NCI-H2171 (cell line): ENCODE measurements around the gene RYR2.

Experiments used
- DNase-seq: peaks from one replicate; lab custom pipeline; 2025; lab: John Stamatoyannopoulos, UW

The RYR2 gene

DNA sequence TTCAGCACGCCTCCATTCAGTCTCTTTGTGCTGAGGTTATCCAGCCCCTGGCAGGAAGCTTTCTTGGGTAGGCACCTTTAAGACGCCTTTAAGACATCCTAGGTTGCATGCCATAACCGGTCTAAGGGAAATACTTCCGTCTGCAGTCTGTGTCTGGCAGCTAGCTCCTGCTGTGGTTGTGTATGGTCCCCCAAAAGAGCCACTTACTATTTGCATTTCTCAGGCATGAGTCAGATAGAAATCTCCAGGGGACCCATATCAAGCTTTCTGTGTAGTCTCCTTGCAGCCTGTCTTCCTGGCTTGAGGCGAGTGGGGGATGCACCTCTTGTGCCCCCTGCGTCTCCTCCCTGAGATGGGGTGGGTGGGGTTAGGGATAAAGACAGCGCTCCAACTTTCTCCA, 10.0 kb upstream of the RYR2 start:
- DNase-seq: no peak

DNA sequence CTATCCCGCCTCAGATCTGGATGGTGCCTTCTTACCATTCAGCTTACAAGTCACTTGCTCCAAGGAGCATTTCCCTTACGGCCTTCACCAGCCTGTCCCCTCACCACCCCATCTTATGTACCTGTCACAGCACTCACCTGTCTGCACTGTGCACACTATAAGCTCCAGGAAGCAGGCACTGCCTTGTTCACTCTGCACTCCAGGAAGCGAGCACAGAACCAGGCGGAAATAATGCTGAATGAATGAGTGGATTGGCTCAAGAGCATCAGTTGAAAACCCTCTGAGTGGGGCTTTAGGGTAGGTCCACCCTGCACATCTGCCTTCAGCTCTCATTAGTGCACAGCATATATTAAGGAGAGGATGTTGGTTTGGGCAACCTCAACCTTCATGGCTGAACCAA, 8.9 kb upstream of the RYR2 start:
- DNase-seq: no peak

GRCh38 chr1:237033804-237034203, 8.2 kb upstream of the RYR2 start:
- DNase-seq: no peak

DNA sequence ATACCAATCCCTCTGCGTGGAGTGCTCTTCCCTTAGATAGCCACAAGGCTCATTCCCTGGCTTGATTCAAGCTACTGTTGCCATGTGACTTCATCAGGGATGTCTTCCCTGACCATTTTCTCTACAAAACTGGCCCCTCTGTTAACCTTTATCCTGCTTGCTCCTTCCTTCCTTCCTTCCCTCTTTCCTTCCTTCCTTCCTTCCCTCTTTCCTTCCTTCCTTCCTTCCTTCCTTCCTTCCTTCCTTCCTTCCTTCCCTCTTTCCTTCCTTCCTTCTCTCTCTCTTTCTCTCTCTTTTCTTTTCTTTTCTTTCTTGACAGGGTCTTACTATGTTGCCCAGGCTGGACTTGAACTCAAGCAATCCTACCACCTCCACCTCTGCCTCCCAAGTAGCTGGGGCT, 6.2 kb upstream of the RYR2 start:
- DNase-seq: no peak

- DNase-seq: no peak
These were observed 3.8 kb upstream of the RYR2 start for GRCh38 chr1:237038211-237038610.

DNA sequence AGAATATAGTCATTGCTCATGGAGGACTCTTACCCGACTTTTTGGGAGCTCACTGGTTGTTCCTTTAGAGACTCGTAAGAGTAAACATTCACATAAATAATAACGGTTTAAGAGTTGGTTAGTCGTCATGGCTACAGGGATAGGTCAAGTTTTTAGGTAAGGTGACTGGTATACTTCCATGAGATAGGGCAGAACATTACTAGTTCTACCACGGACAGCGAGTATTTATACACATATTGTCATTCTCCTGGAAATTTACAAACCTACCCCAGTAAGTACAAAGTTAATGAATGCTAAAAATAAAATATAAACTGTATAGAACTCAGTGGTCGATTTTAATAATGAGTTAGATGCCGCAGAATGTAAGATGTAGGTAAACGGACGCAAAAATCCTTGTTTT, 1.2 kb upstream of the RYR2 start:
- no peak for DNase-seq

DNA sequence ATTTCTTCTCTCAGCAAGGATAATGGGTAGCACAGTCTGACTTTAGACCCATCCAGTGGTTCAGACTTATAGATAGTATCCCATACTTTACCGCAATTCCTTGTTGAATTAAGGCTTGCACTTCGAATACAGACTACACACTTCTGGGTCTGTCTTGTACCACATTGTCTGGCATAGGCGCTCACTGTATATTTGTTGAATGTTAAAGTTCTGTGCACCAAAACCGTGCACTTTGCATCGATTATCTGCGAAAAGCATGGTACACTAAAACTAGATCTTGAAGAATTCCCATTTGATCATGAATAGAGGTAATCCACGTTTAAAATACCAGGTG, 556 bp upstream of the RYR2 start:
- DNase-seq: no peak

- no peak for DNase-seq
These were observed 525 bp downstream of the RYR2 start for GRCh38 chr1:237042526-237042891.

- DNase-seq: peak; percentile 20
These were observed 1.1 kb downstream of the RYR2 start for GRCh38 chr1:237042892-237043576.

DNA sequence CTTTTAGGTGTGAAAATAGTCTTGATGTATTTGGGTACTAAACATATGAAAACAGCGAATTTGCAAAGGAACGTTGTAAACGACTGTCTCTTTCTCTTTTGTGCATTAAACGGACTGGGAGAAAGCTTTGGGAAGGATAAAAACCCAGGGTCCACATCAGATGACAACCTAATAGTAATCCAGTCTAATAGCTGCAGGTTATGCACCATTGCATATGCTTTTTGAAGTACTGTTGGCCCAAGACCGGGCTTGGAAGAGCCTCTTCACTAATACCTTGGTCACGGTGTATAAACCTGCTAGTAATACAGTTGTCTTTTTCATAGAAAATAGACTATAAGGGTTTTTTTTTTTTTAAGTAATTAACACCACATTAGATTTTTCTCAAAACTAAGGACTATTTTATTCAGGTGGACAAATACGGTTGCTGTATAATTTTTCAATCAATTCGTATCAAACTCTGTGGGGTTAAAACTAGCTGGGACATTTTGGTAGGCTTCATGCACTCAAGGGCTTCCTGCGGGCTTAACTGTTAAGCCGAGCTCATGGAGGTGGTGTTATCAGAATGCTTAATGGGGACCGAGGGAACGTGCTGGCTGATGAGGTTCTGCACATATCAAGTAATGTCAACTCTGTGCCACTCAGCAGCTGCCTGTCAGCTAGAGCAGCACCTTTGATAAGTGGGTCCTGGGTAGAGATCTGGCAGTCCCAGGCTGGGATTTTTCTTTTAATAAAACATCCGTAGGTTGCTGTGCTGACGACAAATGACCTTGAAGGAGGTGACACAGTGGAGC, 2.1 kb downstream of the RYR2 start:
- peak; percentile 9 for DNase-seq

DNA sequence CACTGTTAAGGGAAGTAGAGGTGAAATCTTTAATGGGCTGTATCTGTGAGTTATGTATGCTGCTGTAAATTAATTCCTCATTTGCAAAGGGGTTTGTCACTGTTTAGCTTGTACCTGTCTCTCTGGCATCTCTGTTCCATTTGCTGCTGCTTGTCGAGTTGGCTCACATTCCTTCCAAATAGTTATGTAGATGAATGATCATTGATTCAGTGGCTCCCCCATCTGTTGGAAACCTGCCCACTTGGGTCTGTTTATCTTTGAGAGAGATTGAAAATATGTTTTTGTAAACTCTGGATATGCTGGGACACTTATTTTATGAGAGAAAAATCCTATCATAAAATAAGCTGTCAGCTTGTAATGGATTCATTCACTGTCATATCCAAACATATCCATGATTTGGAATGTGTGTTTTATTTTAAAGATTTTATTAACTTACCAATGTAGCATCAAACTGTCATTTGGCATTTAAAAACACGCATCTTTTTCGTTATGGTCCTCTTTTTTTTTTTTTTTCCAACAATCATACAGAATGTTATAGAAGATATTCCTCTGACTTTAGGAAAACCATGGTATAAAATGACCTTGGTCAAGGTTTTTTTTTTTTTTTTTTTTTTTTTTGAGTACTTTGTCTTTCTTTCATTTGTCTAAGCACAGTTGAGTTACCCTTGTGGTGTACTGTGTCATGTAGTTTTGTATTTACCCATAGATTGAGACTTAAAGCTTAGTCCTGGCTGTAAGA, 3.5 kb downstream of the RYR2 start:
- DNase-seq: peak; percentile 10

DNA sequence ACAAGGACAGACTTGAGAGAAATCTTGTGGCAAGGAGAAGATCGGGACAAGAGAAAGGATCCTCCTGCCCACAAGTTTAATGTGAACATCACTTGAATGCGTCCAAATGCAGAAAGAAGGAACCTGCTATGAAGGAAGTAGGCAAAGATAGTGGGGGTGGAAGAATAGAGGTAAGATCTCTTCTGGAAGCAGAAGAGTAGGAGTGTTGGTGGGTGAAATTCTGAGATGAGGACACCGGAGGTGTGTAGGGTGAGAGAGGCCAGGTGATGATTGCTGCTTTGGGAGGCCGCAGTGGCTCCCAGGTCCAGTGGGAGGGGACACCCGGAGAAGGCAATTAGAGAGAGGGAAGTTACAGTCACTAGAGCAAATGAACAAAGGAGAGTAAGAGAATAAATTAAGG, 6.8 kb downstream of the RYR2 start:
- no peak for DNase-seq

- no peak for DNase-seq
These were observed 8.2 kb downstream of the RYR2 start for GRCh38 chr1:237050185-237050584.

- no peak for DNase-seq
These were observed 8.9 kb downstream of the RYR2 start for GRCh38 chr1:237050915-237051314.

GRCh38 chr1:237054313-237054712, 12.3 kb downstream of the RYR2 start:
- DNase-seq: no peak

DNA sequence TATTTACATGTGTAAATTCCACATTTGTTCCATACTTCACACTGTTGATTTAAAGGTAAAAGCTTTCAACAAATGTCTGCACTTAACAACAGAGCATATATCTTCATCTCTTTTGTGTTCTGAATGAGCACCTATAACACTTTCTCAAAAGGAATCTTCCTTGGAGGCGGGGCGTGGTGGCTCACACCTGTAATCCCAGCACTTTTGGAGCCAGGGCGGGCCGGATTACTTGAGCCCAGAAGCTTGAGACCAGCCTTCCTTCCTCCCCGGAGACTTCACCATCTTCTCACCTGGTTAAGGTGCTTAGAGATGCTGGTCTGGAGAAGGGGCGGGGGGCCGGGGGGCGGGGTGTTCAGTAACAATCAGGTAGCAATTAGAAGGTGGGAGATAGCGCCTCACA, 16.5 kb downstream of the RYR2 start:
- no peak for DNase-seq

DNA sequence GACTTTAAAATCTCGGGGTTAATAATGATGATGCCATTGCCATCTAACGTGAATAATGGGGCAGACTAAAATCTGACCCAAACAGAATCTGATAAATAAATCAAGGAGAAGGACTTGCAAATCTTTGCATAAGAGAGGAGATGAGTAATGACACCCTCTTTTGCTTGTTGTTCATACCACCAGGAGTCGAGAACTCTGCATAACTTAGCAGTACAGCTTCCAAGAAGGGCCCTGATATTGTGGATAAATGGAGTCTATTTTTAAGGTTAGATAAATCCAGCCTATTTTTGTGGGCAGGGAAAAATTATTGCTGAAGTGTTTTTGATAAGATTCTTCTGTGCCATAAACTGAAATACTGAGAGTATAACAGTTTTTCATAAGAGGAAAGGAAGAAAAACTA, 17.3 kb downstream of the RYR2 start:
- no peak for DNase-seq

DNA sequence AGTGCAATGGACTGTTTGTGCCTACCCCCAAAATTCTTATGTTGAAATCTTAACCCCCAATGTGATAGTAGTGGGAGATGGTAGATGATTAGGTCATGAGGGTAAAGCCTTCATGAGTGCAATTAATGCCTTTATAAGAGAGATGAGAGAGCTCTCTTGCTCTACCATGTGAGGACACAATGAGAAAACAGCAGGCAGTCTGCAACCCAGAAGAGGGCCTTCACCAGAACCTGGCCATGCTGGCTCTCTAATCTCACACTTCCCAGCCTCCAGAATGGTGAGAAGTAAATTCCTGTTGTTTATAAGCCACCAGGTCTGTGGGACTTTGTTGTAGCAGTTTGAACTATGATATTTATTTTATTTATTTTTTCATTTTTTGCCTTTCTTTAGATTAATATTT, 21.0 kb downstream of the RYR2 start:
- DNase-seq: no peak

DNA sequence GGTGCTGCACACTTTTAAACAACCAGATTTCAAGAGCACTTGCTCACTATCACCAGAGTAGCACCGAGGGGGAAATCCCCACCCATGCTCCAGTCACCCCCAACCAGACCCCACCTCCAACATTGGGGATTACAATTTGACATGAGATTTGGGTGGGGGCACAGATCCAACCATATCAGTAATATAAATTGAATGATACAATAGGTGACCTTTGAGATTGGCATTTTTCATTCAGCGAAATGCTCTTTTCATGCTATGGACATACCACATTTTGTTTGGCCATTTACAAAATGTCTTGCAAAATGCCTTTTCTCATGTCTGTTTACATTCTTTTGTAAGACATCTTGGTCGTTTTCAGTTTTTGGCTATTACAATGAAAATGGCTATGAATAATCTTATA, 23.9 kb downstream of the RYR2 start:
- no peak for DNase-seq

GRCh38 chr1:237070519-237070918, 28.5 kb downstream of the RYR2 start:
- no peak for DNase-seq

DNA sequence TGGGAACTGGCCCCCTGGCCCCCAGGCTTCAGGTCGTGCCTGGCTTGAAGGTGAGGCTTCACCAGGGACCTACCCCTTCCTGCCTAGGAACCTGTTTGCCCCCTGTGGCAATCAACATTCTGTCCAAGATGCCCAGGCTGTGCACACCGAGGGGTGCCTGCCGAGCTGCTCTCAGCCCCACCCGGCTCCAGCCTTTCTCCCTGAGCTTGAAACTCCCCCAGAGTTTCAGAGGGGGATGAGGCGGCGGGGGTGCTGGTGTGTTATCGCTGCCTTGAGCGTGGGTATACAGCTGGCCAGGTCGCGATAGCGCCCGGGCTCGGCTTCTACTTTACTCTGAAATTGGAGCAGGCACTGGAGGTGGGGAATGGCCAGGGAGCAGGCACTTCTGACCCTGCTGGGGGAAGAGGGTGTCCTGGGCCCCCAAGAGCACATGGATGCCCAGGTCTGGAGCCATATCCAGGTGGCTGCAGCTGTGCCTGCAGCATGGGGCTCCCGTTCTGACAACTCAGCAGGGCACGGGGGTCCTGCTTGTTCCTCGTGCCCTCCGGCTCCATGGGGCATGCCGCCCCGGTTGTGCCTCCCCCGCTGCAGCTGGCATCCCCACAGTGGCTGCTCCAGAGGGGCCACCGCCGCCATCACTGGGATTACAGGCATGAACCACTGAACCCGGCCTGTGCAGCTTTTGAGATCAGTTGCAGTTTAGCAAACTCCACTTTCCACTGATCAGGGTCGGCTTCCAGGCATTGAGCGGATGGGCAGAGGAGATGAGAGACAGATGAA, 29.8 kb downstream of the RYR2 start:
- no peak for DNase-seq

- DNase-seq: no peak
These were observed 32.6 kb downstream of the RYR2 start for GRCh38 chr1:237074371-237075117.
